ENCODE measurements around the gene CLEC1A. TPM values are rescaled to one million over a fixed set of nuclear protein-coding genes. Genes with fewer than 3 reads are reported as not detected.

Gene CLEC1A, protein sequence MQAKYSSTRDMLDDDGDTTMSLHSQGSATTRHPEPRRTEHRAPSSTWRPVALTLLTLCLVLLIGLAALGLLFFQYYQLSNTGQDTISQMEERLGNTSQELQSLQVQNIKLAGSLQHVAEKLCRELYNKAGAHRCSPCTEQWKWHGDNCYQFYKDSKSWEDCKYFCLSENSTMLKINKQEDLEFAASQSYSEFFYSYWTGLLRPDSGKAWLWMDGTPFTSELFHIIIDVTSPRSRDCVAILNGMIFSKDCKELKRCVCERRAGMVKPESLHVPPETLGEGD
- not detected for total RNA-seq
- polyA plus RNA-seq = not detected

DNA sequence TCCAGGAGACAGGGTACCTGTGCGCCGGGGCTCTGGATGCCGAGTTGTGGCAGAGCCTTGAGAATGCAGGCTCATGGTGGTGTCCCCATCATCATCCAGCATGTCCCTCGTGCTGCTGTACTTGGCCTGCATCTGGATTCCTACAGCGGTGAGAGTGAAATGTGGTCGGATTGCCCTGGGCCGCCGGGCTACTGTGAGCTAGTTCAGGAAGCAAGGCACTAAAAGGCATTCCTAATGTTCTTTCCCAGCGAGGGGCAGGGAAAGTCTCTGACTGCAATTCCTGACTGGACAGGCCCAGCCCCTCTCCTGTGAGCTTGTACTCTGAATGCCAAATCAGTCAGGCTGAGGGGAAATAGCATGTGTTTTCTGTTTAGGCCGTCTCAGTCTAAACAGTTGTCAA is at the start of gene CLEC1A:
Gene CLEC1A, minus strand, starts transcription at position 195 of the 400 bp plus-strand sequence. Its CDS starts 63 bp downstream, at position 132.
- H3K4me3 ChIP-seq (ENCODE audit: low read length in 2 of 2) = no peak within 1 kb of the TSS
- DNase-seq = no peak
- Mint-ChIP-seq H3K27ac (no peak within 1 kb of the TSS), H3K9me3 (peaks cover 0 to 8% (median 5%) of the 10 kb centered on the region in 8 donors), H3K4me1 (no peaks in the 10 kb centered on the region), H3K27me3 (peaks cover 1 to 8% of the 10 kb centered on the region in 2 donors), H3K36me3 (no peaks in the 10 kb centered on the region), H3K4me3 (no peak within 1 kb of the TSS)
- ChIA-PET CTCF (ENCODE audit: partially characterized antibody) (no interaction called here), POLR2A (ENCODE audit: partially characterized antibody) (no interaction called here)
- intact Hi-C loops (cut with micrococcal nuclease) = no loop called here
- no peak within 1 kb of the TSS for H3K27ac ChIP-seq (ENCODE audit: low read depth, low read length)
- no peaks in the 10 kb centered on the region for H3K9me3 ChIP-seq (ENCODE audit: control insufficient read depth in 1 of 2, low read length in 2 of 2)
- H3K36me3 ChIP-seq (ENCODE audit: insufficient read depth, low read length) = no peaks in the 10 kb centered on the region
- no peaks in the 10 kb centered on the region for H3K27me3 ChIP-seq (ENCODE audit: insufficient read depth, low read length)
- H3K4me1 ChIP-seq (ENCODE audit: insufficient read depth, low read length) = no peaks in the 10 kb centered on the region

GRCh38 chr12:10147714-10148403 is 49.1 kb upstream of the CLEC1A start:
- POLR2A ChIA-PET (ENCODE audit: partially characterized antibody) = no interaction called here
- no peaks in the 10 kb centered on the region for H3K4me1 ChIP-seq (ENCODE audit: insufficient read depth, low read length)
- H3K9me3 ChIP-seq (ENCODE audit: control insufficient read depth in 1 of 2, low read length in 2 of 2) = no peaks in the 10 kb centered on the region
- no peak overlapping the region for H3K27ac ChIP-seq (ENCODE audit: low read depth, low read length)
- H3K4me3 Mint-ChIP-seq = no peak overlapping the region
- peaks cover 0 to under 1% (median under 1%) of the 10 kb centered on the region in 4 donors for H3K4me1 Mint-ChIP-seq
- intact Hi-C loops (cut with micrococcal nuclease) = no loop called here
- no peaks in the 10 kb centered on the region for H3K36me3 ChIP-seq (ENCODE audit: insufficient read depth, low read length)
- H3K9me3 Mint-ChIP-seq = peaks cover 0 to 2% (median 0%) of the 10 kb centered on the region in 8 donors
- H3K36me3 Mint-ChIP-seq = no peaks in the 10 kb centered on the region
- no peak overlapping the region for H3K27ac Mint-ChIP-seq
- no peaks in the 10 kb centered on the region for H3K27me3 ChIP-seq (ENCODE audit: insufficient read depth, low read length)
- CTCF ChIA-PET (ENCODE audit: partially characterized antibody) = interaction anchor here (1.0 kb wide), 1 partner anchor 28 kb away, joined by 3 read pairs; no protein-coding TSS in a partner anchor
- H3K4me3 ChIP-seq (ENCODE audit: low read length in 2 of 2) = no peak overlapping the region
- no peak for DNase-seq
- peaks cover 0 to 7% of the 10 kb centered on the region in 2 donors for H3K27me3 Mint-ChIP-seq

DNA sequence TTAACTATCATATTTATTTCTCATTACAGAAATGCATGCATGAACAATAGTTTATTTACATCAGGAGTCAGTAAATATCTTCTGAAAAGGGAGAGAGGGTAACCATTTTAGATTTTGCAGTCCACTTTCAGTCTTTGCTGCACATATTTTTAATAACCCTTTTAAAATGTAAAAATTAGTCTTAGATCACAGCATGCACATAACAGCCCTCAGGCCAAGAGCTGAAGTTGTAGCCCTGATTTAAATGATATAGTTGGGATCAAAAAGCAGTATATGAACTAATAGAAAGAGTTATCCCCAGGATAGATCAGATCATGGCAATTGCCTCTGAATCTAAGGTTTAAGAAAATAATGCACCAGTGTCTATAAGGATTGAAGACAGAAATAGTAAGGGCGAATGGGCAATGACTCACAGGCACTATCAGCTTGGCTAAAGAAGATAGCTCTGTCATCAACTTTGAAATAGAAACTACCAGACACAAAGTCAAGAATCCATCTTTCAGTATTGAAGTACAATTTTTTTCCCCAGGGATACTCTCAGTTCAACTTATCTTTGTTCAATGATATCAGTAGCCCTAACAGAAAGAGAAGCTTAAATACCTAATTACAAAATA is 44.3 kb upstream of the CLEC1A start:
- Histone ChIP-seq H3K4me1 (ENCODE audit: insufficient read depth, low read length) (no peaks in the 10 kb centered on the region), H3K4me3 (ENCODE audit: low read length in 2 of 2) (no peak overlapping the region), H3K9me3 (ENCODE audit: control insufficient read depth in 1 of 2, low read length in 2 of 2) (no peaks in the 10 kb centered on the region), H3K36me3 (ENCODE audit: insufficient read depth, low read length) (no peaks in the 10 kb centered on the region), H3K27me3 (ENCODE audit: insufficient read depth, low read length) (no peaks in the 10 kb centered on the region), H3K27ac (ENCODE audit: low read depth, low read length) (no peak overlapping the region)
- DNase-seq = no peak
- Mint-ChIP-seq H3K4me1 (no peaks in the 10 kb centered on the region), H3K4me3 (no peak overlapping the region), H3K27ac (no peak overlapping the region), H3K9me3 (peaks cover 0 to 2% (median 0%) of the 10 kb centered on the region in 8 donors), H3K36me3 (no peaks in the 10 kb centered on the region), H3K27me3 (peaks cover 1 to 9% of the 10 kb centered on the region in 2 donors)
- ChIA-PET POLR2A (ENCODE audit: partially characterized antibody) (no interaction called here), CTCF (ENCODE audit: partially characterized antibody) (interaction anchor here (0.6 to 1.9 kb wide), 4 partner anchors 10 to 979 kb away, joined by 3 to 14 read pairs (median 4); no protein-coding TSS in a partner anchor)
- intact Hi-C loops (cut with micrococcal nuclease) = loop anchor here (5.0 kb wide), 1 partner anchor 346 kb away; no protein-coding TSS in a partner anchor

DNA sequence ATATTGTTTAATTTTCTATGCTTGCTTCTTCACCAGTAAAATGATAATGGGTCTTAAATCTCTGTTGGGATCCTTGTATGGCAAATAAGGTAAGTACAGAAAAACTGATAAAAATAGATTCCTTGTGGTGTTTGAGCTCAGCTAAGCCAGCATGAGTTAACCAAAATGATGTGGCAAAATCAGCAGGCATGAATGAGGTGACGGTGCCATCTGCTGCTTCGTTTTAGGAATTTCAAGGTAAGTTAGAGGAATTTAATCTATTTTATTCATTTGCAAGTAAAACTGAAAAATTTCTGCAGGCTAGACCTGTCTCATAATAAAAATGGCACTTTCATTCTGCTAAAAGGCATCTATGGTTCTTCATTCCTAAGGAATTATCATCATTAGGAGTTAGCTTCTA is 41.2 kb upstream of the CLEC1A start:
- H3K27me3 Mint-ChIP-seq = peaks cover 4 to 9% of the 10 kb centered on the region in 2 donors
- ChIA-PET POLR2A (ENCODE audit: partially characterized antibody) (no interaction called here), CTCF (ENCODE audit: partially characterized antibody) (interaction anchor here (0.7 to 3.1 kb wide), 10 partner anchors 10 to 397 kb away, joined by 3 to 27 read pairs (median 7); partner anchors contain the start of genes CD69, CLEC12B and CLEC7A)
- no peaks in the 10 kb centered on the region for H3K4me1 Mint-ChIP-seq
- no peak overlapping the region for H3K27ac Mint-ChIP-seq
- Histone ChIP-seq H3K27ac (ENCODE audit: low read depth, low read length) (no peak overlapping the region), H3K36me3 (ENCODE audit: insufficient read depth, low read length) (no peaks in the 10 kb centered on the region), H3K4me1 (ENCODE audit: insufficient read depth, low read length) (no peaks in the 10 kb centered on the region), H3K9me3 (ENCODE audit: control insufficient read depth in 1 of 2, low read length in 2 of 2) (no peaks in the 10 kb centered on the region), H3K4me3 (ENCODE audit: low read length in 2 of 2) (no peak overlapping the region), H3K27me3 (ENCODE audit: insufficient read depth, low read length) (no peaks in the 10 kb centered on the region)
- intact Hi-C loops (cut with micrococcal nuclease) = loop anchor here (1.0 to 5.0 kb wide), 4 partner anchors 199 to 390 kb away; no protein-coding TSS in a partner anchor
- no peak overlapping the region for H3K4me3 Mint-ChIP-seq
- H3K9me3 Mint-ChIP-seq = peaks cover 0 to 2% (median 0%) of the 10 kb centered on the region in 8 donors
- no peaks in the 10 kb centered on the region for H3K36me3 Mint-ChIP-seq
- DNase-seq = peak; percentile 35 to 53 (median 39)

DNA sequence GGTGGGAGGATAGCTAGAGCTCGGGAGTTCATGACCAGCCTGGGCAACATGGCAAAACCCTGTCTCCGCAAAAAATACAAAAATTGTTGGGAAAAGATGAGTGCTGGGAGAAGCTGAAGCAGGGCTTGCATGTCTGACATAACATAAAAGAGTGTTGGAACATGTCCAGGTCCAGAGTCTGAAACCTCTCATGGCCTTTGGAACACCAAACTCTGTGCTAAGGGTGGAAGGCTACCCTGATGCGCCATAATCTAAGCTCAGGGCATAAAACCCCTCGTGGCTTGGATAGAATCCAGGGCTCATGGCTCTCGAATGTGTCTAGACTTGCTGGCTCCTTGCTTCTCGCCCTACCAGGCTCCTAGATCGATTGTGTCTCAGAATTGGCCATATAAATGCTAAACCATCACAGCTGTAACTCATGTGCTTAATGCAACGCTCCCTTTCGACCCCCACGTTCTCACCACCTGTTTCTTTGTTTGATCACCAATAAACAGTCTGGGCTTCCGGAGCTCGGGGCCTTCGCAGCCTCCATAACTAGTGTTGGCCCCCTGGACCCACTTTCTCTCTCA is 37.9 kb upstream of the CLEC1A start:
- H3K27ac Mint-ChIP-seq = no peak overlapping the region

GRCh38 chr12:10135126-10135525 is 36.3 kb upstream of the CLEC1A start:
- intact Hi-C loops (cut with micrococcal nuclease) = no loop called here

More for the DNA sequence above, 37.9 kb upstream of the CLEC1A start:
- Mint-ChIP-seq H3K9me3 (no peaks in the 10 kb centered on the region), H3K36me3 (no peaks in the 10 kb centered on the region), H3K4me1 (no peaks in the 10 kb centered on the region), H3K27me3 (peaks cover 2% of the 10 kb centered on the region in 2 donors), H3K4me3 (no peak overlapping the region)
- no peak overlapping the region for H3K27ac ChIP-seq (ENCODE audit: low read depth, low read length)
- no peaks in the 10 kb centered on the region for H3K4me1 ChIP-seq (ENCODE audit: insufficient read depth, low read length)
- H3K27me3 ChIP-seq (ENCODE audit: insufficient read depth, low read length) = no peaks in the 10 kb centered on the region
- POLR2A ChIA-PET (ENCODE audit: partially characterized antibody) = interaction anchor here (1.6 kb wide), 1 partner anchor 11 kb away, joined by 3 read pairs; no protein-coding TSS in a partner anchor
- DNase-seq = no peak
- no peaks in the 10 kb centered on the region for H3K36me3 ChIP-seq (ENCODE audit: insufficient read depth, low read length)
- H3K9me3 ChIP-seq (ENCODE audit: control insufficient read depth in 1 of 2, low read length in 2 of 2) = no peaks in the 10 kb centered on the region
- no peak overlapping the region for H3K4me3 ChIP-seq (ENCODE audit: low read length in 2 of 2)
- CTCF ChIA-PET (ENCODE audit: partially characterized antibody) = interaction anchor here (0.7 kb wide), 1 partner anchor 14 kb away, joined by 3 read pairs; no protein-coding TSS in a partner anchor
- intact Hi-C loops (cut with micrococcal nuclease) = no loop called here

More at GRCh38 chr12:10135126-10135525, 36.3 kb upstream of the CLEC1A start:
- H3K4me1 ChIP-seq (ENCODE audit: insufficient read depth, low read length) = peaks cover 5% of the 10 kb centered on the region
- Mint-ChIP-seq H3K27ac (no peak overlapping the region), H3K36me3 (no peaks in the 10 kb centered on the region), H3K9me3 (no peaks in the 10 kb centered on the region), H3K4me3 (no peak overlapping the region), H3K4me1 (peaks cover 2 to 7% (median 5%) of the 10 kb centered on the region in 4 donors), H3K27me3 (peaks cover 2% of the 10 kb centered on the region in 2 donors)
- POLR2A ChIA-PET (ENCODE audit: partially characterized antibody) = interaction anchor here (1.6 kb wide), 1 partner anchor 10 kb away, joined by 3 read pairs; no protein-coding TSS in a partner anchor
- no peak overlapping the region for H3K27ac ChIP-seq (ENCODE audit: low read depth, low read length)
- CTCF ChIA-PET (ENCODE audit: partially characterized antibody) = no interaction called here
- no peak overlapping the region for H3K4me3 ChIP-seq (ENCODE audit: low read length in 2 of 2)
- no peaks in the 10 kb centered on the region for H3K36me3 ChIP-seq (ENCODE audit: insufficient read depth, low read length)
- H3K9me3 ChIP-seq (ENCODE audit: control insufficient read depth in 1 of 2, low read length in 2 of 2) = no peaks in the 10 kb centered on the region
- DNase-seq = no peak
- no peaks in the 10 kb centered on the region for H3K27me3 ChIP-seq (ENCODE audit: insufficient read depth, low read length)

Measured in CD4-positive, alpha-beta memory T cell (primary cell).